HG02870 (cell line): ENCODE measurements around the gene CNFN.
"Not testable (repeated sequence)": the region's sequence is repeated elsewhere in the genome, so short reads cannot be mapped to it uniquely, and the experiment has no call there.

Source experiments
- ATAC-seq: cut with Tn5 transposase; IDR thresholded peaks from one replicate; pipeline ENCODE4 v1.9.1; 2021; ENCODE audit warnings: mild to moderate bottlenecking, moderate library complexity; ENCODE audit not compliant: unreplicated experiment

The CNFN gene

GRCh38 chr19:42352301-42353259 is 37.5 kb downstream of the CNFN start:
- ATAC-seq = no peak

GRCh38 chr19:42351079-42351735 is 38.9 kb downstream of the CNFN start:
- ATAC-seq = no peak

GRCh38 chr19:42350417-42350816 is 39.7 kb downstream of the CNFN start:
- ATAC-seq = no peak

DNA sequence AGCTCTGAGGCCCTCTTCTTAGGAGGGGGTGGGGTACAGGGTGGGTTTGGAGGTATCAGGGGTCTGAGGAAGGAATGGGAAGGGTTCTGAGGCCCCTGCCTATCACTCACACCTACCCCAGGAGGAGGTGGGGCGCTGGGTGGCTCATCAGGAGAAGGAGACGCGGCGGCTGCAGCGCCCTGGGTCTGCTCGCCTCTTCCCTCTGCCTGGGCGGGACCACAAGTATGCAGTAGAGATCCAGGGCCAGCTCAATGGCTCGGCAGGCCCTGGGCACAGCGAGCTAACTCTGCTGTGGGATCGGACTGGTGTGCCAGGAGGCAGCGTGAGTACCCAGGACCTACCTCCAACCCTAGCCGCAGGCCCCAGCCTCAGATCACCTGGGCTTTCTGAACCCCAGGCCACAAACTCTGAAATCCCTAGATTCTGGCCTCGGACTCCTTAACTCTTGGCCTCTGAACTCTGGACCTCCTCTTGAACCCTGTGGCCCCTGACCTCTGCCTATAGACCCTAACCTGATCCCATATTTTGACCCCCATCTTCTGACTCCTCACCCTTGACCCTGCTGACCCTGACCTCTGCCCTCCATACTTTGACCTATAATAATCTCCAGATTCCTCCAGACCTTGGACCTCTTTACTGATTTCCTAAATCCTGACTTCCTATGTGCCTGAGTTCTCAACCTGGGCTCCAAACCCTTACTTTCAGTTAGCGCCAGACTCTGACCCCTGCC is 40.6 kb downstream of the CNFN start:
- ATAC-seq = no peak

- no peak for ATAC-seq
Observed at GRCh38 chr19:42348211-42348610, 41.9 kb downstream of the CNFN start.

- no peak for ATAC-seq
Observed at GRCh38 chr19:42345191-42345812, 44.8 kb downstream of the CNFN start.

GRCh38 chr19:42344336-42344893 is 45.7 kb downstream of the CNFN start:
- ATAC-seq = no peak

DNA sequence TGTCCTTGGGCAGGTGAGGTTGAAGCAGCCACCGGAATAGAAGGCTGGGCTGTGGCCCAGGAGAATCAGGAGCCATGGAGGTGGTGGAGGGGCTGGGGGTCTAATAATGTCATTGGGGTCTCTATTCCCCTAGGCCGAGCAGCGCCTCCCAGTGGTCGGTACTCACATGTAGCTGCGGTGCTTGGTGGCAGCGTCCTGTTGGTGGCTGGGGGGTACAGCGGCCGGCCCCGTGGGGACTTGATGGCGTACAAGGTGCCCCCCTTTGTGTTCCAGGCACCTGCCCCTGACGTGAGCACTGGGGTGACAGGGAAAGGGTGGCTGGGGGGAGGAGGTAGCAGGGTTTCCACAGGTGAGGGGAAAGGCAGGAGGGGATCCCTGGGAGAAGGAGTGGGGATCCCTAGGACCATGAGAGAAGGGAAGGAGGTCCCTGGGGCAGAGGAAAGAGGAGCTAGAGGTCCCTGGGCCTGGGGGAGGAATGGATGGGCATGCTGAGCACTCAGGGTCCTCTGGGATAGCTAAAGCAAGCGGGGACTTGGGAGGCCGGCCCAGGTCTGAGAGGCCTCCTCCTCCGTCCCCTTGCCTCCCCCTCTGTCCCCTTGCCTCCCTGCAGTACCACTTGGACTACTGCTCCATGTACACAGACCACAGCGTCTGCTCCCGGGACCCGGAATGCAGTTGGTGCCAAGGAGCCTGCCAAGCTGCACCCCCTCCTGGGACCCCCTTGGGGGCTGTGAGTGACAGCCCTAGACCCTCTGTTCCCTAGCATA is 46.6 kb downstream of the CNFN start:
- no peak for ATAC-seq

- not testable (repeated sequence) for ATAC-seq
Observed at GRCh38 chr19:42339922-42340321, 50.2 kb downstream of the CNFN start.

DNA sequence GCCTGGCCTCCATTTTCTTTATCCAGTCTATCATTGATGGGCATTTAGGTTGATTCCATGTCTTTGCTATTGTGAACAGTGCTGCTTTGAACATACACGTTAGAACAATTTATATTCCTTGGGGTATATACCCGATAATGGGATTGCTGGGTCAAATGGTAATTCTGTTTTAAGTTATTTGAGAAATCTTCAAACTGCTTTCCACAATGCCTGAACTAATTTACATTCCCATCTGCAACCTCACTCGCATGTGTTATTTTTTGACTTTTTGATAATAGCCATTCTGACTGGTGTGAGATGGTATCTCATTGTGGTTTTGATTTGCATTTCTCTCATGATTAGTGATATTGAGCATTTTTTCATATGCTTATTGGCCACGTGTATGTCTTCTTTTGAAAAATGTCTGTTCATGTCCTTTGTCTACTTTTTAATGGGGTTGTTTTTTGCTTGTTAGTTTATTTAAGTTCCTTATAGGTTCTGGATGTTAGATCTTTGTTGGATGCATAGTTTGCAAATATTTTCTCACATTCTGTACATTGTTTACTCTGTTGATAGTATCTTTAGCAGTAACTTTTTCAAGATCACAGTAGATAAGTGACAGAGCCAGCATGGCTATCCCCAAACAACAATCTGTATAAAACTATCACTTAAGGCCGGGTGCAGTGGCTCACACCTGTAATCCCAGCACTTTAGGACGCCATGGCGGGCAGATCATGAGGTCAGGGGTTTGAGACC is 50.8 kb downstream of the CNFN start:
- ATAC-seq = not testable (repeated sequence)
